Immature natural killer cell (primary cell): ENCODE measurements around the gene ETNK2. TPM values are rescaled to one million over a fixed set of nuclear protein-coding genes. Genes with fewer than 3 reads are reported as not detected.
"Not testable (repeated sequence)": the region's sequence is repeated elsewhere in the genome, so short reads cannot be mapped to it uniquely, and the experiment has no call there.

ENCODE experiments used
- DNase-seq, 3 donors: peaks; one replicate each; pipeline ENCODE4 v3.0.0; 2022; ENCODE audit warnings: mixed read lengths in 1 of 3
- H3K27ac Mint-ChIP-seq, 6 donors: one replicate each; pipeline ENCODE4 v1.8.0; 2020; ENCODE audit warnings: mixed read lengths in 6 of 6, mild to moderate bottlenecking in 5 of 6, inconsistent platforms in 4 of 6, moderate library complexity in 3 of 6
- H3K27me3 Mint-ChIP-seq, 3 donors: one replicate each; pipeline ENCODE4 v1.8.0; 2020 to 2021; ENCODE audit warnings: low read depth in 3 of 3, mild to moderate bottlenecking in 3 of 3, mixed read lengths in 3 of 3, moderate library complexity in 3 of 3, inconsistent platforms in 1 of 3
- H3K36me3 Mint-ChIP-seq, 3 donors: one replicate each; pipeline ENCODE4 v1.8.0; 2020; ENCODE audit warnings: mixed read lengths in 3 of 3, inconsistent platforms in 2 of 3, mild to moderate bottlenecking in 2 of 3
- H3K4me1 Mint-ChIP-seq, 2 donors: one replicate each; pipeline ENCODE4 v1.8.0; 2020; ENCODE audit warnings: inconsistent platforms in 2 of 2, mild to moderate bottlenecking in 2 of 2, mixed read lengths in 2 of 2, moderate library complexity in 1 of 2
- H3K4me3 Mint-ChIP-seq, 5 donors: one replicate each; pipeline ENCODE4 v1.8.0; 2020; ENCODE audit warnings: mild to moderate bottlenecking in 5 of 5, mixed read lengths in 5 of 5, inconsistent platforms in 3 of 5, moderate library complexity in 3 of 5
- H3K9me3 Mint-ChIP-seq, 6 donors: one replicate each; pipeline ENCODE4 v1.8.0; 2020; ENCODE audit warnings: mild to moderate bottlenecking in 6 of 6, mixed read lengths in 6 of 6, inconsistent platforms in 4 of 6, moderate library complexity in 3 of 6
- polyA plus RNA-seq, 3 donors: library from polyadenylated mRNA; unstranded; fragments of 300-500 nt; fragmentation: Illumina TruSeq; gene quantifications; one replicate each; pipeline ENCODE4 v1.2.3, GENCODE V29; 2021

Gene ETNK2
- polyA plus RNA-seq, 3 donors from 2014 or later, result 1.4 to 4.8 (median 3.7) TPM

DNA sequence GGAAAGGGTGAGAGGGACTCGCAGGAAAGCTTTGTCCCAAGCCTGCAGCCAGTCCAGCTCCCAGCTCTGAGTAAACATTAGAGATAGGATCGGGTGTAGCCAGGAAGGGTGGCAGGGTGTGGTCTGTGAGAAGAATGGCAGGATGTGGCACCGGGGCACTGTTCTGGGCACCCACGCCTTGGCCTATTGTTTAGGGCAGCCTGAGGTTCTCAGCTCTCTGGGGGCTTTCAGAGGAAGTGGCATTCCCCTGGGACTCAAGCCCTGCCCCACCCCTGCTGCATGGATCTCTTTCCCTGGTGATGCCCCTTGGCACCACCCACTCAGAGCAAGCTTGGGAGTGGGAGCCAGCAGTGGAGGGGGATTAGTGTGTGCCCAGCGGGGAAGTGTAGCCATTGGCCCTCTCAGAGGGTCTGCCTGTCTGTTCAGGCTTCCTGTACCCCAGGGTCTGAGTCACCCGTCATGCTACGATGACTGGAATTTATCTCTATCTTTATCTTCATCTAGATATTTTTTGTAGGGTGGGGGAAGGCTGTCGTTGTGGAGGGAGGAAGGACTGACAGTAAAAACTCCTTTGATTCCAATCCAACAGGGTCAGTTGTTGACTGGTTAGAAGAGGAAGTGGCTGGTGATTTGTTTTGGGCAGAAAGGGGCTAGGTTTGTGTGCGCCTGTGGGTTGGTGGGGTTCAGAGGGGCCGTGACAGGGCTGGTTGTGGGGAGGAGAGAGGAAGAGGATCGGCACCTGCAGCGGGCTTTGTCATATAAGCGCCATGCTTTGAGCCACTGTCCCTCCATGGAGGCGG, 47.3 kb downstream of the ETNK2 start:
- peak in 2 of 3 donors; percentile 32 to 36 for DNase-seq
- Mint-ChIP-seq H3K4me3 (peak overlapping the region; percentile 76 to 92 (median 78)), H3K36me3 (no peaks in the 10 kb centered on the region), H3K27me3 (peaks cover 0 to 4% (median 2%) of the 10 kb centered on the region in 3 donors), H3K4me1 (peaks cover 56 to 82% of the 10 kb centered on the region in 2 donors), H3K9me3 (no peaks in the 10 kb centered on the region), H3K27ac (peak overlapping the region; percentile 83 to 98 (median 95))

DNA sequence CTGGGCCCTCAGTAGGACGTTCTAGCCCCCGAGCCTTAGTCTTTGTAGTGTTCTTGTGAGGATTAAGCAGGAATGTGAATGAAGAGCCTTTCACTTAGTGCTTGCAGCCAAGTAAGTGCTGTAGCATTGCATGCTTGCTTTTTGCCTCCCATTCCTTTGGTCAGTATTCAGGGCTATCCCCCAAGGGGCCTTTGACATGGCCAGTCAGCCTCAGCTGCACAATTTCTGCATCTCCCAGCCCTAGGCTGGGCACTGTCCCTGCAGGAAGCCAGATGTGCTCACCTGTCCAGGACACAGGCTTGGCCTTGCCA, 48.5 kb downstream of the ETNK2 start:
- DNase-seq, result no peak
- no peaks in the 10 kb centered on the region for H3K9me3 Mint-ChIP-seq
- peak overlapping the region; percentile 78 to 92 (median 88) for H3K4me3 Mint-ChIP-seq
- peak overlapping the region; percentile 83 to 98 (median 95) for H3K27ac Mint-ChIP-seq
- no peaks in the 10 kb centered on the region for H3K36me3 Mint-ChIP-seq
- H3K27me3 Mint-ChIP-seq, result peaks cover 0 to 5% (median 4%) of the 10 kb centered on the region in 3 donors
- peaks cover 54 to 73% of the 10 kb centered on the region in 2 donors for H3K4me1 Mint-ChIP-seq

DNA sequence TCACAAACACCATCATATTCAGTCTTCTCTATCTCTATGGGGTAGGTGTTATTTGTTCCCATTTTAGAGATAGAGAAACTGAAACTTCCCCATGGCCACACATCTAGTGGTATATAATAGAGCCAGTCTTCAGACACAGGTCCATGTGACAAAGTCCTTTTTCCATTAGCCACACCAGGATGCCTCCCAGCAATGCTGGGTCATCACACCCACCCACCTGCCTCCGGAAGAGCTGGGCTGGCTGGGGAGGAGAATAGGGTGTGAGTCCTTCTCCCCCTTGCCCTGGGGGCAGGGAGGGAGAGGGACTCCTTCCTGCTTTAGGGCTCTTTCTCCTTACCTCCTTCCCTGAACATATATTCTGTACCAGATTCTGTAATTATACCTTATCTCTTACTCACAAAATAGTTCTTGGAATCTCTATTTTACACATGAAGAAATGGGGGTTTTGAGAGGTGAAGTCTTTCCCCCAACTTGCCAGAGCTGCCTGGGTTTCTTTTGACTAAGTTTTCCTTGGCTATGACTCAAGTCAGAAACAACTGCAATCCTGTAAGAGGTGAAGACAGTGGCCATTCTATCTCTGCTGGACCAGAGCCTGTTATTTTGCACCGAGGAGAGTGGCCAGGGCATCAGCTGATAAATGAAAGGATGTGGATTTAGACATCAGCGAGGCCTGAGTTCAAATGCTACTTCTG, 49.0 kb downstream of the ETNK2 start:
- peak in 2 of 3 donors; percentile 20 to 26 for DNase-seq
- Mint-ChIP-seq H3K36me3 (no peaks in the 10 kb centered on the region), H3K9me3 (no peaks in the 10 kb centered on the region), H3K27me3 (peaks cover 0 to 5% (median 4%) of the 10 kb centered on the region in 3 donors), H3K27ac (peak overlapping the region; percentile 83 to 98 (median 95)), H3K4me3 (peak overlapping the region; percentile 78 to 92 (median 88)), H3K4me1 (peaks cover 54 to 70% of the 10 kb centered on the region in 2 donors)

DNA sequence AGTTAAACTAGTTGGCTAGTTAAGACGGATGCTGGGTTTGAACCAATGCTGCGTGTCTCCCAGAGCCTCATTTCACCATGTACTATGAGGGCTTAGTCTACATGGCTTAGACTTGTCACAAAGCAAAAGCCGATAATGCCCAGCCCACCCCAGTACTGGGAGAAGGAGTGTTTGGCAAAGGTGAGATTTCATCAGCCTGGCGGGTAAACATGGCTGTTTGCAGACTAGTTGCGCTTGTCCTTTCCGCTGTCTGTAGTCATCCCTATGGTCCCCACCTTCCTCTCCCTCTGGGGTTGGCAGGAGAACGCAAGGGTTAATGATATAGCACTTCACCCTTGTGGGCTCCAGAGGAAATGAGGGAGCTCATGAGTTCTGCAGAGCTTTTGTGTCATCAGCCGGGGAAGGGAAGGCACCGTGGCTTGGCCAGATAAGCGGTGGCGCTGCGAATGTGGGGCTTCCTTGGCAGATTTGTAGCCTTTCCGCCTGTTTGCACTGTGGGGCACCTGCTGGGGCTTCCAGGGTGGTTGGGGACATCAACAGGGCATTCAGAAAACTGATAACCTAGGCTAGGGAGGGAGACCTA, 49.7 kb downstream of the ETNK2 start:
- peaks cover 0 to 5% (median 4%) of the 10 kb centered on the region in 3 donors for H3K27me3 Mint-ChIP-seq

DNA sequence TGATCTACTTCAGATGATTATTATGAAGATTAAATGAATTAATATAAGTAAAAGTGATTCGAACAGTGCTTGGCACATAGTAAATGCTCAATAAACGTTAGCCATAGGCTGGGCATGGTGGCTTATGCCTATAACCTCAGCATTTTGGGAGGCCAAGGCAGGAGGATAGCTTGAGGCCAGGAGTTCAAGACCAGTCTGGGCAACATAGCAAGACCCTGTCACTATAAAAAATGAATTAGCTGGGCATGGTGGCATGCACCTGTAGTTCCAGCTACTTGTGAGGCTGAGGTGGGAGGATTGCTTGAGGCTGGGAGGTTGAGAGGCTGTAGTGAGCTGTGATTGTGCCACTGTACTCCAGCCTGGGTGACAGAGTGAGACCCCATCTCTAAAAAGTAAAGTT, 52.1 kb downstream of the ETNK2 start:
- not testable (repeated sequence) for H3K27me3 Mint-ChIP-seq, H3K4me3 Mint-ChIP-seq, DNase-seq, H3K27ac Mint-ChIP-seq, H3K9me3 Mint-ChIP-seq, H3K36me3 Mint-ChIP-seq
- peaks cover 39 to 54% of the 10 kb centered on the region in 2 donors for H3K4me1 Mint-ChIP-seq

More for the DNA sequence above, 49.7 kb downstream of the ETNK2 start:
- H3K27ac Mint-ChIP-seq, result peak overlapping the region; percentile 83 to 98 (median 95)
- H3K9me3 Mint-ChIP-seq, result no peaks in the 10 kb centered on the region
- H3K4me1 Mint-ChIP-seq, result peaks cover 51 to 67% of the 10 kb centered on the region in 2 donors
- no peaks in the 10 kb centered on the region for H3K36me3 Mint-ChIP-seq
- DNase-seq, result peak; percentile 46 to 54 (median 47)
- H3K4me3 Mint-ChIP-seq, result peak overlapping the region; percentile 78 to 92 (median 88)

DNA sequence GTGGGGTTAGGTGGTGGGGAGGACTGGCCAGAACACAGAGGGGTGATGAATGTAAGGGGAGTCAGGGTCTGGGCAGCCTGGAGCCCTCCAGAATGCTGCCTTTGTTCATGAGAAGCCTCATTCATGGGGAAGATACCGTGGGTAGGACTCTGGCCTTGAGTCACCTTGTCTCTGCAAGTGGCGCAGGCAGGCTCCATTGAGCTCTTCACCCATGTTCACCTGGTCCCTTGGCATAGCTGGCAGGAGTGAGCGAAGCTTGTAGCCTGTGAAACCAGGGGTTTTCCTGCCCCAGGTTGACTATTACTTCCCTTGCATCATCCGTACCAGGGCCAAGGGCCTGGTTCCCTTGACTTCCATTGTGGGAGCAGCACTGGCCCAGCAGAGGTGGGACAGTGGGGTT, 53.2 kb downstream of the ETNK2 start:
- Mint-ChIP-seq H3K27ac (peak overlapping the region in 5 of 6 donors; percentile 25 to 84 (median 38)), H3K27me3 (peaks cover 2 to 3% (median 2%) of the 10 kb centered on the region in 3 donors), H3K4me1 (peaks cover 30 to 50% of the 10 kb centered on the region in 2 donors), H3K4me3 (no peak overlapping the region), H3K9me3 (no peaks in the 10 kb centered on the region), H3K36me3 (no peaks in the 10 kb centered on the region)
- DNase-seq, result no peak

DNA sequence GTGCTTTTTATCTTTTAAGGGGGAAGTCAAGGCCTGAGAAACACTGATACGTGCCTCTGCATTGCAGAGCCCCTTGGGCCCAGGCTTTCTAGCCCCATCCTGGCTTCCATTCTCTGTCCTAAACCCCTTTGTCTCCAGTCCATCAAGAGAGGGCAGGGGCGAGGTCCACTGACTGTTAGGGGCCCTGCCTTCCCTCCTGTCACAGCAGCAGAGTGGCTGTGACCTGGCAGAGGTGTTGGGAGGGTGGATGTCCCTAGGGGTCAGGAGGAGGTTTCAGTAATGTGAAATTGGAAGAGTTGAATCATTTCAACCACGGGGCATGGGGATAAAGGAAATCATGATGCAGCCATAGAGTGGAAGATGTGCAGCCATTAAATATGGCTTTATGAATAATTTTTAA, 54.9 kb downstream of the ETNK2 start:
- H3K36me3 Mint-ChIP-seq, result no peaks in the 10 kb centered on the region
- H3K4me1 Mint-ChIP-seq, result peaks cover 25 to 49% of the 10 kb centered on the region in 2 donors
- peaks cover 0 to 3% (median 3%) of the 10 kb centered on the region in 3 donors for H3K27me3 Mint-ChIP-seq
- no peak overlapping the region for H3K4me3 Mint-ChIP-seq
- H3K27ac Mint-ChIP-seq, result peak overlapping the region in 4 of 6 donors; percentile 12 to 53 (median 38)
- DNase-seq, result no peak
- no peaks in the 10 kb centered on the region for H3K9me3 Mint-ChIP-seq

DNA sequence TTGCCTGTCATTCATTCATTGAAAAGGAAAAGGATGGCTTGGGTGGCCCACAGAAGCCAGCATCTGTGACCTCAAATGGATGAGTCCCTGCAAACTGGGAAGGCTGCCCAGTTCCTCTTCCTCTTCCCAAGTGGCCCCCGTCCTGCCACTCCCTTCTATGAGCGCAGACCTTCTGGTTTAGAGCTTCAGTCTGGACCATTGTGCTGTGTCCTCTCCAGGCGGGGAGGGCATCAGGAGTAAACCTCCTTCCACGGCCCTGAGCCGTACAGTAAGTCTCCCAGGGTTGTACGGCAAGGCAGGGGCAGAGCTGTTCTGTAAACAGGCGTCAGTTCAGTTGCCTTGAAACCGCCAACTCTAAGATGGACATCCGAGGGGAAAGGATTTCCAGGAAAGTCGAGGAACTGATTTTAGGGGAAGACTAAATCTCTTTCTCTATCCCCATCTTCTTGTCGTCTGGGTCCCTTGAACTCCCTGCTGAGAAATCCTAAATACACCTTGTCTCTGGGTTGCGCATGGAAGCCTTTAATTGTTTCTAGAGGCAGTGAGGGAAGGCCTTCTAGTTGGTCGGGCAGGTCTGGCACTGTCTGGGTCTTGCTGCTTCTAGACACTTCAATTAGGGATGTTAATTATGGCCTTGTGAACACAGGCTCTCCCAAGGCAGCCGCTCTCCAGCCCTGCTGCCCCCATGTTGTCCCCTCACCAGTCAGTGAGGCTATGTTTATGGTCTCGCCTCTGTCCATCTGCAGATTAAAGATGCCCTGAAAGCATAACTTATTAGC, 56.8 kb downstream of the ETNK2 start:
- Mint-ChIP-seq H3K27me3 (peaks cover 2 to 3% (median 3%) of the 10 kb centered on the region in 3 donors), H3K4me1 (peaks cover 19 to 41% of the 10 kb centered on the region in 2 donors), H3K27ac (peak overlapping the region in 2 of 6 donors; percentile 9 to 33), H3K4me3 (no peak overlapping the region), H3K9me3 (no peaks in the 10 kb centered on the region), H3K36me3 (no peaks in the 10 kb centered on the region)
- DNase-seq, result no peak

DNA sequence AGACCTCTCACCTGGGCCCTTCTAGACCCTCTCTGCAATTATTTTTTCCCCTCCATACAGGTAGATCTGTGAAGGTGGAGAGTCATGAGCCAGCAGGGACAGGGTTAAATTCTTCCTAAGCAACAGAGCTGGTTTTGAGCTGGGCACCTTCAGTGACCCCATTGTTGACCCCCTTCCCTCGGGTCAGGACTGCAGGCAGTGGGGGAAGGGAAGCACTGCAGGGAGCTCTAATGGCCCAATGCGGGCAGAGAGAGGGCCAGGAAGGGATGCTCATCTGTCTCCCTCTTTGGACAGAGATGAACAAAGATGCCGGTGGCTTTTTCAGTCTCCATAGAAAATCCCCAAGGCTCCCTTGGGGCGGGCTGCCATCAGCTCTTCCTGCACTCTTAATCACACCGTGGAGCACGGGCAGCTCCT, 57.5 kb downstream of the ETNK2 start:
- H3K27me3 Mint-ChIP-seq, result peaks cover 2 to 3% (median 3%) of the 10 kb centered on the region in 3 donors
- DNase-seq, result no peak

DNA sequence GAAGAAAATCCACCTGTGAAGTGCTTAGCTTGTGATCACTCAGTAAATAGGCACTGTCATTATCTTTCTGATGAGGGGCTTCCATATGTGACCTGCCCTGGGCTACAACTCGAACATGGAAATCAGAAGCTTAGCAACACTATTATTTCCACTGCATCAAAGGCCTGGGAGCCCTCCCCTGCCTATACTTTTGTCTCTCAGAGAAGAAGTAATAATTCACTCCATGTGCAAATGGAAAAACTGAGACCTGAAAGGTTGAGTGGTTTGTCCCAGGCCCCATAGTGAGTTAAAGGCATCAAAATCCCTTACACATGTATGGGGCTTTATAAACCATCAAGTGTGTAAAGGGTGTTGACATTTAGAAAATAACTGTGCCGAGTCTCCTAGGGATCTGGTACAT, 58.1 kb downstream of the ETNK2 start:
- Mint-ChIP-seq H3K27me3 (peaks cover 2 to 3% (median 3%) of the 10 kb centered on the region in 3 donors), H3K27ac (peak overlapping the region in 1 of 6 donors; percentile 10), H3K4me3 (no peak overlapping the region), H3K9me3 (no peaks in the 10 kb centered on the region), H3K36me3 (no peaks in the 10 kb centered on the region), H3K4me1 (peaks cover 20 to 41% of the 10 kb centered on the region in 2 donors)
- no peak for DNase-seq

More for the DNA sequence above, 57.5 kb downstream of the ETNK2 start:
- Mint-ChIP-seq H3K9me3 (no peaks in the 10 kb centered on the region), H3K27ac (peak overlapping the region in 1 of 6 donors; percentile 65), H3K4me1 (peaks cover 19 to 41% of the 10 kb centered on the region in 2 donors), H3K36me3 (no peaks in the 10 kb centered on the region), H3K4me3 (no peak overlapping the region)

DNA sequence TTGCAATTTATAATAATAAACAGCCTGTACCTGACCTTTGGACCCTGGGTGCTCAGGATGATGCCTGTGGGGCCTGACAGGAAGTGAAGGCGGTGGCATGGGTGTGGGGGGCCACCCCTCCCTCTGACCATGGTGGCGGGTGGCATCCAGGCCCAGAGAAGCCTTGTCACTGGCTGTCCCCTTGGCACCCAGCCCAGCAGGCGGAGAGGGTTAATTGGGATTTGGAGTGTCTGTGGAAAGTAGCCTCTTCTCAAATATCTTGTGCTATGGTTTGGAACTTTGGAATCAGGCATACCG, 58.5 kb downstream of the ETNK2 start:
- no peak for DNase-seq
- no peaks in the 10 kb centered on the region for H3K36me3 Mint-ChIP-seq
- H3K27ac Mint-ChIP-seq, result peak overlapping the region in 2 of 6 donors; percentile 10 to 45
- H3K4me1 Mint-ChIP-seq, result peaks cover 23 to 44% of the 10 kb centered on the region in 2 donors
- H3K9me3 Mint-ChIP-seq, result no peaks in the 10 kb centered on the region
- no peak overlapping the region for H3K4me3 Mint-ChIP-seq
- H3K27me3 Mint-ChIP-seq, result peaks cover 0 to 3% (median 2%) of the 10 kb centered on the region in 3 donors

DNA sequence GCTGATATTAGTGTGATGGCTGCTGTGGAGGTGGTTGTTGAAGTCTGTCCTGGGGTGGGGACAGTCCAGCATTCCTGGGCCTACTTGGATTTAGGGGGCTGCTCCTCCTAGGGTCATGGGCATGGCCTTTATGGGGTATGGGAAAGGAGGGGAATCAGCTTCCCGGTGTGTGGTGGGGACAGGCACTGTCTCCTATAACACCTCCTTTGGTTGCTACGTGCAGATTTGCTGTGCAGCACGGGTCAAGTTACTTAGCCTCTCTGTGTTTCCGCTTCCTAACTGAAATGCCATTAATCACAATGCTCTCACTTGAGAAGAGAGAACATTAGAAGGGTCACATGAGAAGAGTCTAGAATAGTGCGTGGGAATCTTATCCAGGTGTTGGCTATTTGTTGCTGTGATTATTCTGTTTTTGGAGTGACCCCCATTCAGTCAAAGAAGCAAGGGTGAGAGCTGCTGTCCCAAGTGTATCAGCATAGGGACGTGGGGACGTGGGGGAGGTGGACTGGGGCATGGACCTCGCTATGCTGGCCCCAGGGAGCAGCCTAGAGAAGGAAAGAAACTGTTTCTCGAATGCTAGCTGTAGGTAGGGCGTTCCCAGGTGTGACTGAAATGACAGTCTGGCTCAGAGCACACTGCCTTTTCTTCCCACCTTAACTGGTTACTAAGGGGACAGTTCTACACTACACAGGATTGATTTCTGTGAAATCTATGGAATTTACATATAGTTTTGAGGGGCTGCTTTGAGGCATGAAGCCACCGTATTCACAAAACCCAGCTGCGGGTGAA, 59.0 kb downstream of the ETNK2 start:
- Mint-ChIP-seq H3K4me3 (no peak overlapping the region), H3K27me3 (peaks cover 0 to 3% (median 2%) of the 10 kb centered on the region in 3 donors), H3K27ac (peak overlapping the region in 4 of 6 donors; percentile 18 to 77 (median 50)), H3K4me1 (peaks cover 27 to 49% of the 10 kb centered on the region in 2 donors), H3K36me3 (no peaks in the 10 kb centered on the region), H3K9me3 (no peaks in the 10 kb centered on the region)
- no peak for DNase-seq
